ENCODE data around the gene OGN.

DNA sequence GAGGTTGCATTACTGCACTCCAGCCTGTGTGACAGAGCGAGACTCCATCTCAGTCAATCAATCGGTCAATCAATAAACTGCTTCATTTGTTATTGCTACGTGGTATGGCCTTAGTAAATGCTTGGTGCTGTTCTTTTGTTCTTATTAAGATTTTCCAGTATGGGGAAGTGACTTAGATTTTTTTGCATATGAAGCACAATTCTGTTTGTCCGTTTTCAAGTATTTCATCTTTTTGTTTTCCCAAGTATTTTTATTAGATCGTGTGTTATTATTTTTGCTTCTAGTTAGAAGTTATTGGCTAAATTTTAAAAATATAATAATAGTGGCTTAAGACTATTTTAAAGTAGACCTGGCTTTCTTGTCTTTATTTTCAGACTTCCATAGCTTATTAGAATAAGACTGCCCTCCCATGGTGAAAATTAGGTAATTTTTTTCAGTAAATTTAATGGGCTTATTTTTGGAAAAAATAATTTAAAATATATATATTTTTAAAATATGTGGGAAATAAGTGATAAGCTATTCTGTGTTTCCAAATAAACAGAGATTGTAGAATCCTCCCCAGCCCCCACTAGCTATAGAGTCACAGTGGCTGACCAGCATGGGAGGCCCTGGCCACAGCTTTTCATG lies 34.6 kb upstream of the OGN start:
- TF ChIP-seq, protein P1, sequence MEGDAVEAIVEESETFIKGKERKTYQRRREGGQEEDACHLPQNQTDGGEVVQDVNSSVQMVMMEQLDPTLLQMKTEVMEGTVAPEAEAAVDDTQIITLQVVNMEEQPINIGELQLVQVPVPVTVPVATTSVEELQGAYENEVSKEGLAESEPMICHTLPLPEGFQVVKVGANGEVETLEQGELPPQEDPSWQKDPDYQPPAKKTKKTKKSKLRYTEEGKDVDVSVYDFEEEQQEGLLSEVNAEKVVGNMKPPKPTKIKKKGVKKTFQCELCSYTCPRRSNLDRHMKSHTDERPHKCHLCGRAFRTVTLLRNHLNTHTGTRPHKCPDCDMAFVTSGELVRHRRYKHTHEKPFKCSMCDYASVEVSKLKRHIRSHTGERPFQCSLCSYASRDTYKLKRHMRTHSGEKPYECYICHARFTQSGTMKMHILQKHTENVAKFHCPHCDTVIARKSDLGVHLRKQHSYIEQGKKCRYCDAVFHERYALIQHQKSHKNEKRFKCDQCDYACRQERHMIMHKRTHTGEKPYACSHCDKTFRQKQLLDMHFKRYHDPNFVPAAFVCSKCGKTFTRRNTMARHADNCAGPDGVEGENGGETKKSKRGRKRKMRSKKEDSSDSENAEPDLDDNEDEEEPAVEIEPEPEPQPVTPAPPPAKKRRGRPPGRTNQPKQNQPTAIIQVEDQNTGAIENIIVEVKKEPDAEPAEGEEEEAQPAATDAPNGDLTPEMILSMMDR (conservative IDR thresholded peaks at IDR 0.05; ENCODE audit: low read length) = peak; percentile 66
- TF ChIP-seq EZH2phosphoT487 (IDR thresholded peaks at IDR 0.05; ENCODE audit: borderline replicate concordance, low read depth, low read length) = no peak
